Osteoblast (primary cell): ENCODE results near the gene CASZ1. TPM values are rescaled to one million over a fixed set of nuclear protein-coding genes. Genes with fewer than 3 reads are reported as not detected.

Experiments
- DNase-seq: peaks from one replicate; pipeline ENCODE4 v3.0.0; 2011; ENCODE audit warnings: low spot score, mixed read lengths; ENCODE audit not compliant: insufficient read length; ENCODE audit errors: missing footprints
- H2AFZ ChIP-seq: 2 replicates; pipeline ENCODE4 v1.6.0; 2011; ENCODE audit warnings: mild to moderate bottlenecking, low read length
- H3K27ac ChIP-seq: 2 replicates; pipeline ENCODE4 v1.5.1; 2011; ENCODE audit warnings: mild to moderate bottlenecking, low read depth, low read length, moderate library complexity
- H3K27me3 ChIP-seq: 2 replicates; pipeline ENCODE4 v1.6.0; 2012; ENCODE audit warnings: mild to moderate bottlenecking, control low read depth, inconsistent platforms, low read length, moderate library complexity; ENCODE audit not compliant: insufficient read depth
- H3K36me3 ChIP-seq: 2 replicates; pipeline ENCODE4 v1.5.1; 2011; ENCODE audit warnings: mild to moderate bottlenecking, low read length, control low read depth, moderate library complexity; ENCODE audit not compliant: insufficient read depth
- H3K4me1 ChIP-seq: 2 replicates; pipeline ENCODE4 v1.5.1; 2011; ENCODE audit warnings: mild to moderate bottlenecking, low read length, control low read depth, moderate library complexity; ENCODE audit not compliant: insufficient read depth
- H3K4me2 ChIP-seq: 2 replicates; pipeline ENCODE4 v1.6.0; 2011; ENCODE audit warnings: mild to moderate bottlenecking, low read length; ENCODE audit not compliant: insufficient read depth
- H3K4me3 ChIP-seq: fragments of 200-600 bp; sonication (generic); 3 replicates; pipeline ENCODE4 v1.5.1; 2012; ENCODE audit warnings: mild to moderate bottlenecking, low read length, inconsistent platforms; ENCODE audit not compliant: insufficient read depth
- H3K79me2 ChIP-seq: 2 replicates; pipeline ENCODE4 v1.6.0; 2012; ENCODE audit warnings: mild to moderate bottlenecking, low read length, control low read depth, inconsistent platforms; ENCODE audit not compliant: insufficient read depth
- H3K9me3 ChIP-seq: 2 replicates; pipeline ENCODE4 v1.5.1; 2011; ENCODE audit warnings: low read depth, low read length, control low read depth
- H4K20me1 ChIP-seq: 2 replicates; pipeline ENCODE4 v1.6.0; 2012; ENCODE audit warnings: mild to moderate bottlenecking, low read length, control low read depth; ENCODE audit not compliant: insufficient read depth
- total RNA-seq: library from RNA; depleted of rRNA; stranded (reverse); fragments of >200 nt; gene quantifications from 2 replicates; pipeline ENCODE4 v1.2.3, GENCODE V29; 2012
- TF ChIP-seq, protein P1 (sequence below): IDR thresholded peaks from 2 replicates; pipeline ENCODE4 v1.5.1; 2011; ENCODE audit warnings: mild to moderate bottlenecking, low read depth, low read length, moderate library complexity; ENCODE audit errors: extremely low read depth

CASZ1 gene
- total RNA-seq, 1 donor = 0.36 TPM

DNA sequence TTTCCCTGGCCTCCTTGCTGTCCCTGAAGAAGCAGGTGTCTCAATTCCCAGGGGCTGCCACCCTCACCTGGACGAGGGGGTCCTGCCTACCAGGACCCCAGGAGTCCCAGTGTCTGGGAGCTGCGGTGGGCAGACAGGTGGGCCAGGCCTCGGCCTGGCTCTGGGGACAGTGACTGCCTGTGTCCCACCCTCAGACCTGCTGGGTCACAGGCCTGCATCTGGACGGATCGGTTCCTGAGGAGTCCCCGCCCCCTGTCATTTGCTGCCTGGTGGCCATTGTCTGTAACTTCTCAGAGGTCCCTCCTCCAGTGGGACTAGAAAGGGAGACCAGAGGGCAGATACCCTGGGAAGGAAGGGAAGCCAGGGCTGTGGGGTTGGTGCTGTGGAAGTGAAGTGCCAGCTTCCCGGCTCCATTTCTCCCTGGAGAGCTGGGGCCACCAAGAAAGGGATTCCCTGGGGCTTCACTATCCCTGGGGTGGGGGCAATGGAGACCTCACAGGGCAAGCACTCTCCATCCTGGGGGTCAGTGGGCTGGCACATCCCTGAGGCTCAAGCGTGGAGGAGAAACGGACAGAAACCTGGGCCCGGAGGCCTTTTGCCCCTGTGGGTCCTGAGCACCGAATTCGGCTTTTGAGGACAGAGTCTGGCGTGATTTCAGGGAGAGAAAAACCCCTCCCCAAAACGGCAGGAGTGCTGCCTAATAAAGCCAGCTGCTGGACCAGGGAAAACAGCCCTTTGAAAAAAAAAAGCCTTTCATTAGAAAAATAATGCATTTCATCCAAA is 164.4 kb downstream of the CASZ1 start:
- DNase-seq = peak; percentile 78

DNA sequence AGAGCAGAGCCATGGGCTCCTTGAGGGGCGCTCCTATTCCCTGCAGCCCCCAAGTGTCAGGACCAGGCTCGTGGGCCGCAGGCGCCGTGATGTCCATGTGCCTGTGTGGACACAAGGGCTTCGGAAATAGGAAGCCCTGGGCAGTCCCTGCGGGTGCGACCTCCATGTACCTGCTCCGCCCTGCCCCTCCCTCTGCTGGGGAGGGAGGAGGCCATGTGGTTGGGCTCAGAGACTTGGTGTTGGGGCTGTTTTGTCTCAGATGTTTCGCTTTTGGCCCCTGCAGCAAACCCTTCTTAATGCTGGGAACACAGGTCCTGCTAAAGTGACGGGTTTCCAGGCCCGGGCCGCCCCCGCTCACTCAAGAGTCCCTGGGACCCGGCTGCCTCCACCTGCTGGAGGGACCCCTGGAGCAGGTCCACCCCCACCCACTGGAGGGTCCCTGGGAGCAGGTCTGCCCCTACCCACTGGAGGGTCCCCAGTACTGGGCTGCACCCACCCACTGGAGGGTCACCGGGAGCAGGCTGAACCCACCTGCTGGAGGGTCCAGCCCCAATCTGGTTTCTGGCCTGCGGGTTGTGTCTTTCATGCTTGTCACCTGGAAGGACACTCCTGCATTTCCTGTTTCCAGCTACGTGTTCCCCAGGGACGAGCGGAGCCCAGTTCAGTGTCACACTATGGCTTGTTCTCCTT is 165.2 kb downstream of the CASZ1 start:
- TF ChIP-seq, protein P1, sequence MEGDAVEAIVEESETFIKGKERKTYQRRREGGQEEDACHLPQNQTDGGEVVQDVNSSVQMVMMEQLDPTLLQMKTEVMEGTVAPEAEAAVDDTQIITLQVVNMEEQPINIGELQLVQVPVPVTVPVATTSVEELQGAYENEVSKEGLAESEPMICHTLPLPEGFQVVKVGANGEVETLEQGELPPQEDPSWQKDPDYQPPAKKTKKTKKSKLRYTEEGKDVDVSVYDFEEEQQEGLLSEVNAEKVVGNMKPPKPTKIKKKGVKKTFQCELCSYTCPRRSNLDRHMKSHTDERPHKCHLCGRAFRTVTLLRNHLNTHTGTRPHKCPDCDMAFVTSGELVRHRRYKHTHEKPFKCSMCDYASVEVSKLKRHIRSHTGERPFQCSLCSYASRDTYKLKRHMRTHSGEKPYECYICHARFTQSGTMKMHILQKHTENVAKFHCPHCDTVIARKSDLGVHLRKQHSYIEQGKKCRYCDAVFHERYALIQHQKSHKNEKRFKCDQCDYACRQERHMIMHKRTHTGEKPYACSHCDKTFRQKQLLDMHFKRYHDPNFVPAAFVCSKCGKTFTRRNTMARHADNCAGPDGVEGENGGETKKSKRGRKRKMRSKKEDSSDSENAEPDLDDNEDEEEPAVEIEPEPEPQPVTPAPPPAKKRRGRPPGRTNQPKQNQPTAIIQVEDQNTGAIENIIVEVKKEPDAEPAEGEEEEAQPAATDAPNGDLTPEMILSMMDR = no peak
- Histone ChIP-seq H3K36me3 (no peaks in the 10 kb centered on the region), H3K27ac (no peak overlapping the region), H2AFZ (no peak overlapping the region), H4K20me1 (no peaks in the 10 kb centered on the region), H3K27me3 (no peaks in the 10 kb centered on the region), H3K4me3 (no peak overlapping the region), H3K4me2 (no peak overlapping the region), H3K79me2 (no peaks in the 10 kb centered on the region), H3K9me3 (no peaks in the 10 kb centered on the region), H3K4me1 (peaks cover 21% of the 10 kb centered on the region)
- peak; percentile 82 for DNase-seq

More for the DNA sequence above, 164.4 kb downstream of the CASZ1 start:
- Histone ChIP-seq H2AFZ (no peak overlapping the region), H3K79me2 (no peaks in the 10 kb centered on the region), H3K4me2 (no peak overlapping the region), H3K27me3 (peaks cover 1% of the 10 kb centered on the region), H3K4me1 (peaks cover 21% of the 10 kb centered on the region), H3K27ac (no peak overlapping the region), H3K4me3 (no peak overlapping the region), H4K20me1 (no peaks in the 10 kb centered on the region), H3K36me3 (no peaks in the 10 kb centered on the region), H3K9me3 (no peaks in the 10 kb centered on the region)
- TF ChIP-seq, protein P1 = no peak

DNA sequence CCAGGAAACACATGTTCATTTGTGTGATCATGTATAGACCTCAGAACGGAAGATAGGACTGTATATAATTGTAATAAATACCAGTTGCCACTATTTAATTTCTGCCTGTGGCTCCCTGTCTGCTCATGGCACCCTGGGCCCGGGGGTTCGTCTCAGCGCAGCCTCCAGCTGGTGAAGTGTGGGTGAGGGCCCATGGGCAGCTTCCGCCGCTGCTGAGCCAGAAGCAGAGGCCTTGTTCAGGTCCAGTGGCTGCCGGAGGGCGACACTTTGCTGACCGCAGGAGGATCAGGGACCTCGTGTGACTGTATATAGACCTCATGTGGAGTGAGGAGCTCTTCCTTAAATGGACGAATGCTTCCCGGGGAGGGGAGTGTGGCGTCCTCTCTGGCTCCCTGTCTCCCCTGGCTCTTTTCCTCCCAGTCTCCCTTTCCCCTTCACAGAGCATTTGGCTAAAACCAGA is 165.8 kb downstream of the CASZ1 start:
- H3K4me2 ChIP-seq = no peak overlapping the region
- H3K4me3 ChIP-seq = no peak overlapping the region
- no peaks in the 10 kb centered on the region for H4K20me1 ChIP-seq
- H2AFZ ChIP-seq = no peak overlapping the region
- H3K27me3 ChIP-seq = no peaks in the 10 kb centered on the region
- peaks cover 17% of the 10 kb centered on the region for H3K4me1 ChIP-seq
- H3K79me2 ChIP-seq = no peaks in the 10 kb centered on the region
- TF ChIP-seq, protein P1 = no peak
- H3K27ac ChIP-seq = no peak overlapping the region
- no peaks in the 10 kb centered on the region for H3K9me3 ChIP-seq
- peak; percentile 72 for DNase-seq
- peaks cover under 1% of the 10 kb centered on the region for H3K36me3 ChIP-seq

DNA sequence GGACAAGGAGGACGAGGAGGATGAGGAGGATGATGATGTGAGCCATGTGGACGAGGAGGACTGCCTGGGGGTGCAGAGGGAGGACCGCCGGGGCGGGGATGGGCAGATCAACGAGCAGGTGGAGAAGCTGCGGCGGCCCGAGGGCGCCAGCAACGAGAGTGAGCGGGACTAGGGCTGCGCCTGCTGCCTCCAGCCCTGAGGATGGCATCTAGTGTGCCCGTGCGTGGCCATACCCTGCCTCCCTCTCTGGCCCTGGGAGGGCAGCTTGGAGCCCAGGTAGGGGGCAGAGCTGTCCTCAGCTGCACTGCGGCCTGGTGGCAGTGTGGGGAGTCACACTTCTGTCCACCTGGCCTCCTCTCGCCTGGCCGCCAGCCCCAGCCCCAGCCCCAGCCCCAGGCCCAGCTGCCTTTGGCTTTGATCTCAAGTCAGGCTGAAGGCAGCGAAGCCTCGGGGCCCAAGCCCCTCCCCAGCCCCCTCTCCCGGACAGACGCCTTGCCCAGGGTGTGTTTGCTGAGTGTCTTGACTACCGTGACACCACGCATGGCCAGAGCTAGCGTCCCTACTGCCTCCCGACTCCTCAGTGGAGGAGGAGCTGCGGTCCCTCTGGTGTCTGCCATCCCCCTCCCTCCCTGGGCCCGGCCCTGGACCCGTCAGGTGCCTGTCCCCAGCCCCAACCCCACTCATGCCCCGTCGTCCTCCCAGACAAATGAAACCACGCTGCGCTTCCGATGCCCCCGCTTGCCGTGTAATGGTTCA is 166.5 kb downstream of the CASZ1 start:
- H4K20me1 ChIP-seq = no peaks in the 10 kb centered on the region
- H3K27me3 ChIP-seq = no peaks in the 10 kb centered on the region
- H3K27ac ChIP-seq = no peak overlapping the region
- H3K79me2 ChIP-seq = no peaks in the 10 kb centered on the region
- H3K9me3 ChIP-seq = no peaks in the 10 kb centered on the region
- no peak overlapping the region for H3K4me2 ChIP-seq
- H3K4me3 ChIP-seq = no peak overlapping the region
- H3K4me1 ChIP-seq = peaks cover 11% of the 10 kb centered on the region
- TF ChIP-seq, protein P1 = no peak
- DNase-seq = peak; percentile 88
- peaks cover 7% of the 10 kb centered on the region for H3K36me3 ChIP-seq
- no peak overlapping the region for H2AFZ ChIP-seq
